H9 (cell line): Measurements from ENCODE around the gene CCNY. TPM values are rescaled to one million over a fixed set of nuclear protein-coding genes. Genes with fewer than 3 reads are reported as not detected.

Experiments used
- DNase-seq: peaks from one replicate; pipeline ENCODE4 v3.0.0-alpha.2; 2017
- H2AFZ ChIP-seq: one replicate; pipeline ENCODE4 v1.6.1; 2013; ENCODE audit warnings: mild to moderate bottlenecking, low read length, control low read depth, moderate library complexity
- H2AK5ac ChIP-seq: 2 replicates; pipeline ENCODE4 v1.6.1; 2013; ENCODE audit warnings: low read length, control low read depth, mixed read lengths; ENCODE audit not compliant: insufficient read length
- H2BK120ac ChIP-seq: one replicate; pipeline ENCODE4 v1.6.1; 2013; ENCODE audit warnings: low read depth, mild to moderate bottlenecking, low read length, control low read depth, inconsistent platforms; ENCODE audit not compliant: poor library complexity, severe bottlenecking
- H2BK12ac ChIP-seq: 2 replicates; pipeline ENCODE4 v1.6.1; 2013; ENCODE audit warnings: low read length, control low read depth, mixed read lengths, low read depth; ENCODE audit not compliant: insufficient read length
- H2BK15ac ChIP-seq: 2 replicates; pipeline ENCODE4 v1.6.1; 2013; ENCODE audit warnings: low read depth, low read length, control low read depth
- H2BK20ac ChIP-seq: one replicate; pipeline ENCODE4 v1.6.1; 2013; ENCODE audit warnings: low read depth, mild to moderate bottlenecking, low read length, control low read depth, inconsistent platforms; ENCODE audit not compliant: poor library complexity, severe bottlenecking
- H2BK5ac ChIP-seq: 2 replicates; pipeline ENCODE4 v1.6.1; 2013; ENCODE audit warnings: low read length, control low read depth, mixed read lengths; ENCODE audit not compliant: insufficient read length
- H3K14ac ChIP-seq: 2 replicates; pipeline ENCODE4 v1.6.1; 2013; ENCODE audit warnings: low read length, control low read depth; ENCODE audit not compliant: insufficient read depth
- H3K18ac ChIP-seq: 2 replicates; pipeline ENCODE4 v1.6.1; 2013; ENCODE audit warnings: low read depth, mild to moderate bottlenecking, mixed read lengths, low read length, control low read depth; ENCODE audit not compliant: insufficient read length
- H3K23ac ChIP-seq: 2 replicates; pipeline ENCODE4 v1.6.1; 2013; ENCODE audit warnings: low read length, control low read depth, mixed read lengths, low read depth; ENCODE audit not compliant: insufficient read length
- H3K23me2 ChIP-seq: 2 replicates; pipeline ENCODE4 v1.6.1; 2013; ENCODE audit warnings: low read depth, mild to moderate bottlenecking, mixed read lengths, low read length, control low read depth; ENCODE audit not compliant: insufficient read length, poor library complexity, severe bottlenecking
- H3K27ac ChIP-seq: 2 replicates; pipeline ENCODE4 v1.5.1; 2013; ENCODE audit warnings: low read length, control low read depth, mixed read lengths, low read depth; ENCODE audit not compliant: insufficient read length
- H3K27me3 ChIP-seq: 2 replicates; pipeline ENCODE4 v1.6.1; 2013; ENCODE audit warnings: low read length, control low read depth, inconsistent platforms; ENCODE audit not compliant: insufficient read depth
- H3K4ac ChIP-seq: 2 replicates; pipeline ENCODE4 v1.6.1; 2013; ENCODE audit warnings: low read depth, mild to moderate bottlenecking, control low read depth, inconsistent platforms, low read length, moderate library complexity
- H3K4me1 ChIP-seq: 2 replicates; pipeline ENCODE4 v1.6.1; 2013; ENCODE audit warnings: low read length, control low read depth, inconsistent platforms; ENCODE audit not compliant: insufficient read depth
- H3K4me2 ChIP-seq: 2 replicates; pipeline ENCODE4 v1.6.1; 2013; ENCODE audit warnings: low read length, control low read depth, mixed read lengths; ENCODE audit not compliant: insufficient read length, insufficient read depth
- H3K56ac ChIP-seq: 2 replicates; pipeline ENCODE4 v1.6.1; 2013; ENCODE audit warnings: low read depth, mild to moderate bottlenecking, mixed read lengths, low read length, control low read depth; ENCODE audit not compliant: insufficient read length
- H3K79me1 ChIP-seq: 2 replicates; pipeline ENCODE4 v1.6.1; 2013; ENCODE audit warnings: low read depth, mild to moderate bottlenecking, moderate library complexity, low read length, control low read depth, inconsistent platforms; ENCODE audit not compliant: insufficient read depth, poor library complexity, severe bottlenecking
- H3K79me2 ChIP-seq: 2 replicates; pipeline ENCODE4 v1.6.1; 2013; ENCODE audit warnings: low read length, control low read depth, inconsistent platforms; ENCODE audit not compliant: insufficient read depth
- H3K9ac ChIP-seq: 2 replicates; pipeline ENCODE4 v1.6.1; 2013; ENCODE audit warnings: low read length, control low read depth, mixed read lengths; ENCODE audit not compliant: insufficient read length; ENCODE audit errors: extremely low read depth
- H3K9me3 ChIP-seq: one replicate; pipeline ENCODE4 v1.6.1; 2013; ENCODE audit warnings: low read depth, low read length, inconsistent platforms; ENCODE audit not compliant: control insufficient read depth
- H3T11ph ChIP-seq: one replicate; pipeline ENCODE4 v1.6.1; 2013; ENCODE audit warnings: mild to moderate bottlenecking, low read length, control low read depth, inconsistent platforms
- H4K20me1 ChIP-seq: one replicate; pipeline ENCODE4 v1.6.1; 2013; ENCODE audit not compliant: control insufficient read depth, insufficient read length, insufficient read depth
- H4K5ac ChIP-seq: 2 replicates; pipeline ENCODE4 v1.6.1; 2013; ENCODE audit warnings: low read depth, mild to moderate bottlenecking, mixed read lengths, low read length, control low read depth; ENCODE audit not compliant: insufficient read length
- H4K8ac ChIP-seq: replicated peaks from 2 replicates; pipeline ENCODE4 v1.6.1; 2013; ENCODE audit warnings: low read length, control low read depth, mixed read lengths, low read depth; ENCODE audit not compliant: insufficient read length
- H4K91ac ChIP-seq: 2 replicates; pipeline ENCODE4 v1.6.1; 2013; ENCODE audit warnings: low read depth, mild to moderate bottlenecking, moderate library complexity, mixed read lengths, low read length, control low read depth; ENCODE audit not compliant: insufficient read length
- H3K27ac Mint-ChIP-seq, 3 experiments: 2 replicates in 2 of 3; 3 replicates in 1 of 3; pipeline ENCODE4 v1.8.0; 2020 to 2021; ENCODE audit warnings: mixed read lengths in 3 of 3, mild to moderate bottlenecking in 1 of 3, moderate library complexity in 1 of 3
- H3K27me3 Mint-ChIP-seq: 2 replicates; pipeline ENCODE4 v1.8.0; 2021; ENCODE audit warnings: low read depth, mild to moderate bottlenecking, moderate library complexity, mixed read lengths
- H3K36me3 Mint-ChIP-seq, 3 experiments: 2 replicates in 2 of 3; 3 replicates in 1 of 3; pipeline ENCODE4 v1.8.0; 2020 to 2021; ENCODE audit warnings: low read depth in 3 of 3, mixed read lengths in 3 of 3; ENCODE audit not compliant: insufficient read depth in 1 of 3
- H3K4me1 Mint-ChIP-seq, 2 experiments: 2 replicates each; pipeline ENCODE4 v1.8.0; 2020; ENCODE audit warnings: mixed read lengths in 2 of 2
- H3K4me3 Mint-ChIP-seq, 2 experiments: 2 replicates in 1 of 2; 3 replicates in 1 of 2; pipeline ENCODE4 v1.8.0; 2020 to 2021; ENCODE audit warnings: mild to moderate bottlenecking in 2 of 2, mixed read lengths in 2 of 2, moderate library complexity in 1 of 2
- H3K9me3 Mint-ChIP-seq, 2 experiments: 2 replicates in 1 of 2; 3 replicates in 1 of 2; pipeline ENCODE4 v1.8.0; 2020; ENCODE audit warnings: mild to moderate bottlenecking in 2 of 2, mixed read lengths in 2 of 2, moderate library complexity in 1 of 2
- CTCF ChIP-seq: fragments of 200-600 bp; sonication (generic); conservative IDR thresholded peaks from 3 replicates; pipeline ENCODE4 v1.8.0; 2021; ENCODE audit warnings: antibody characterized with exemption, mild to moderate bottlenecking
- WGBS: extraction: QIAGEN DNeasy Blood & Tissue Kit; methylation state at CpG from one replicate; pipeline ENCODE4 v1.1.7; 2013; ENCODE audit warnings: missing lambda C conversion rate, low lambda C conversion rate, mixed read lengths; ENCODE audit not compliant: insufficient read length; ENCODE audit errors: extremely low coverage; 5-methylcytosine and 5-hydroxymethylcytosine counted together
- total RNA-seq: library from RNA; stranded (reverse); gene quantifications from 2 replicates; pipeline ENCODE4 v1.2.1, GENCODE V29; 2021

Gene CCNY
- total RNA-seq, 1 experiment from 2014 or later, result 62.1 TPM

GRCh38 chr10:35329520-35329919, 6.8 kb upstream of the CCNY start:
- H2AFZ ChIP-seq, result no peak overlapping the region
- Mint-ChIP-seq H3K27ac (peak overlapping the region in 2 of 3 experiments; percentile 69 to 85; a peak in 6 of 7 replicates), H3K9me3 (peaks cover 3 to 8% of the 10 kb centered on the region in 2 experiments; a peak in 3 of 5 replicates), H3K4me1 (peaks cover 21 to 23% of the 10 kb centered on the region in 2 experiments), H3K4me3 (no peak overlapping the region; a peak in 1 of 5 replicates), H3K36me3 (peaks cover 12 to 18% (median 13%) of the 10 kb centered on the region in 3 experiments), H3K27me3 (no peaks in the 10 kb centered on the region)
- H4K8ac ChIP-seq, result no peak overlapping the region
- no peaks in the 10 kb centered on the region for H3K79me2 ChIP-seq
- H3K27me3 ChIP-seq, result no peaks in the 10 kb centered on the region
- H2BK120ac ChIP-seq, result no peak overlapping the region
- no peak overlapping the region for H3K4me2 ChIP-seq
- no peak overlapping the region for H3K4ac ChIP-seq
- no peak overlapping the region for H2BK15ac ChIP-seq
- H3K14ac ChIP-seq, result no peak overlapping the region
- H3K18ac ChIP-seq, result no peak overlapping the region
- no peak overlapping the region for H4K91ac ChIP-seq
- no peak overlapping the region for H3K9ac ChIP-seq
- TF ChIP-seq CTCF, result no peak
- no peaks in the 10 kb centered on the region for H4K20me1 ChIP-seq
- no peaks in the 10 kb centered on the region for H3K23me2 ChIP-seq
- DNase-seq, result peak; percentile 37
- no CpG with 5 or more reads among the region's 4 CpGs for WGBS
- H2AK5ac ChIP-seq, result no peak overlapping the region
- H2BK5ac ChIP-seq, result no peak overlapping the region
- H3K9me3 ChIP-seq, result no peaks in the 10 kb centered on the region
- no peak overlapping the region for H2BK12ac ChIP-seq
- H3K23ac ChIP-seq, result no peak overlapping the region
- no peak overlapping the region for H2BK20ac ChIP-seq
- no peak overlapping the region for H3T11ph ChIP-seq
- no peak overlapping the region for H4K5ac ChIP-seq
- no peaks in the 10 kb centered on the region for H3K4me1 ChIP-seq
- H3K79me1 ChIP-seq, result no peaks in the 10 kb centered on the region
- no peak overlapping the region for H3K27ac ChIP-seq
- H3K56ac ChIP-seq, result no peak overlapping the region
